SK-N-SH treated with all-trans-retinoic acid at 6 μM for 48 hours (cell line): ENCODE measurements around the gene CDK5RAP2.
A peak's percentile ranks its signal among the peaks of the same experiment; 100 is the strongest.

Experiments used
- ATAC-seq: fragments of 200-7000 bp; cut with Tn5 transposase; 3 replicates; pipeline ENCODE4 v1.9.1; 2020; ENCODE audit warnings: mild to moderate bottlenecking, moderate library complexity
- ARNTL ChIP-seq: fragments of 450-650 bp; formaldehyde crosslinking; IDR thresholded peaks from 2 replicates; pipeline ENCODE4 v1.5.0; 2020; ENCODE audit warnings: low read depth, mild to moderate bottlenecking, moderate library complexity, borderline replicate concordance
- CREB5 ChIP-seq: fragments of 250-450 bp; sonication (Bioruptor Pico); IDR thresholded peaks from 2 replicates; pipeline ENCODE4 v1.5.1; 2020; ENCODE audit warnings: low read depth, mild to moderate bottlenecking, moderate library complexity
- CSDC2 ChIP-seq: fragments of 250-450 bp; sonication (Bioruptor Pico); IDR thresholded peaks from 2 replicates; pipeline ENCODE4 v1.5.0; 2020; ENCODE audit warnings: mild to moderate bottlenecking, moderate library complexity
- CSRNP3 ChIP-seq: fragments of 250-450 bp; sonication (Bioruptor Pico); IDR thresholded peaks from 2 replicates; pipeline ENCODE4 v1.5.1; 2021; ENCODE audit warnings: mild to moderate bottlenecking, moderate library complexity
- ESRRG ChIP-seq: fragments of 250-450 bp; sonication (Bioruptor Pico); IDR thresholded peaks from 2 replicates; pipeline ENCODE4 v1.6.1; 2021; ENCODE audit warnings: mild to moderate bottlenecking
- GLIS3 ChIP-seq: fragments of 250-450 bp; sonication (Bioruptor Pico); IDR thresholded peaks from 2 replicates; pipeline ENCODE4 v1.5.0; 2020; ENCODE audit warnings: mild to moderate bottlenecking, moderate library complexity
- ISL1 ChIP-seq: fragments of 250-450 bp; sonication (Bioruptor Pico); IDR thresholded peaks from 2 replicates; pipeline ENCODE4 v2.1.2; 2022; ENCODE audit warnings: mild to moderate bottlenecking, moderate library complexity
- OSR1 ChIP-seq: fragments of 250-450 bp; sonication (Bioruptor Pico); IDR thresholded peaks from 2 replicates; pipeline ENCODE4 v1.8.0; 2022; ENCODE audit warnings: moderate library complexity, mild to moderate bottlenecking, inconsistent platforms
- POU6F1 ChIP-seq: fragments of 250-450 bp; sonication (Bioruptor Pico); IDR thresholded peaks from 2 replicates; pipeline ENCODE4 v1.8.0; 2021; ENCODE audit warnings: low read depth, mild to moderate bottlenecking, moderate library complexity, borderline replicate concordance
- PPARA ChIP-seq: fragments of 250-450 bp; sonication (Bioruptor Pico); IDR thresholded peaks from 2 replicates; pipeline ENCODE4 v1.5.0; 2020; ENCODE audit warnings: mild to moderate bottlenecking, borderline replicate concordance
- RARB ChIP-seq: fragments of 250-450 bp; sonication (Bioruptor Pico); IDR thresholded peaks from 2 replicates; pipeline ENCODE4 v1.8.0; 2021; ENCODE audit warnings: mild to moderate bottlenecking, moderate library complexity
- SNAI2 ChIP-seq: fragments of 250-450 bp; sonication (Bioruptor Pico); IDR thresholded peaks from 2 replicates; pipeline ENCODE4 v1.5.0; 2020; ENCODE audit warnings: mild to moderate bottlenecking, moderate library complexity
- TCF4 ChIP-seq: fragments of 250-450 bp; sonication (Bioruptor Pico); IDR thresholded peaks from 2 replicates; pipeline ENCODE4 v1.8.0; 2021; ENCODE audit warnings: mild to moderate bottlenecking, moderate library complexity, borderline replicate concordance
- TOX ChIP-seq: fragments of 250-450 bp; sonication (Bioruptor Pico); IDR thresholded peaks from 2 replicates; pipeline ENCODE4 v1.8.0; 2021; ENCODE audit warnings: mild to moderate bottlenecking, moderate library complexity, borderline replicate concordance
- TSHZ2 ChIP-seq: fragments of 250-450 bp; sonication (Bioruptor Pico); IDR thresholded peaks from 2 replicates; pipeline ENCODE4 v1.5.0; 2020; ENCODE audit warnings: mild to moderate bottlenecking, moderate library complexity
- ZC3H10 ChIP-seq: fragments of 250-450 bp; sonication (Bioruptor Pico); IDR thresholded peaks from 2 replicates; pipeline ENCODE4 v1.5.1; 2021; ENCODE audit warnings: mild to moderate bottlenecking, moderate library complexity
- ZFP3 ChIP-seq: fragments of 250-450 bp; sonication (Bioruptor Pico); IDR thresholded peaks from 2 replicates; pipeline ENCODE4 v1.5.0; 2020; ENCODE audit warnings: mild to moderate bottlenecking, moderate library complexity
- ZFP30 ChIP-seq: fragments of 450-650 bp; formaldehyde crosslinking; IDR thresholded peaks from 2 replicates; pipeline ENCODE4 v1.5.0; 2022; ENCODE audit warnings: mild to moderate bottlenecking, moderate library complexity
- ZNF565 ChIP-seq: fragments of 450-650 bp; formaldehyde crosslinking; conservative IDR thresholded peaks from 2 replicates; pipeline ENCODE4 v1.5.0; 2020; ENCODE audit warnings: low read depth, mild to moderate bottlenecking, moderate library complexity
- ZNF70 ChIP-seq: fragments of 450-650 bp; formaldehyde crosslinking; IDR thresholded peaks from 2 replicates; pipeline ENCODE4 v1.5.0; 2020; ENCODE audit warnings: mild to moderate bottlenecking, moderate library complexity
- ZNF8 ChIP-seq: fragments of 450-650 bp; formaldehyde crosslinking; IDR thresholded peaks from 2 replicates; pipeline ENCODE4 v1.5.0; 2020; ENCODE audit warnings: mild to moderate bottlenecking, moderate library complexity
- TF ChIP-seq, protein P1 (sequence below): fragments of 250-450 bp; sonication (Bioruptor Pico); IDR thresholded peaks from 2 replicates; pipeline ENCODE4 v1.8.0; 2020; ENCODE audit warnings: mild to moderate bottlenecking, moderate library complexity, borderline replicate concordance

CDK5RAP2 gene

GRCh38 chr9:120580051-120580896 lies at the start of gene CDK5RAP2:
Gene CDK5RAP2, minus strand, starts transcription at chr9:120580167. Its CDS starts 189 bp downstream, at chr9:120579978.
- TF ChIP-seq SNAI2 (CRISPR knock-in tag), result peak; percentile 85
- peak; percentile 82; the same call in 1 of the 2 replicates for TF ChIP-seq PPARA (CRISPR knock-in tag)
- peak; percentile 51; the same call in 1 of the 2 replicates for TF ChIP-seq ZNF70
- peak; percentile 88; the same call in 1 of the 2 replicates for TF ChIP-seq CSDC2 (CRISPR knock-in tag)
- no peak for TF ChIP-seq CREB5 (CRISPR knock-in tag)
- no peak for TF ChIP-seq TCF4 (CRISPR knock-in tag)
- no peak for TF ChIP-seq OSR1 (CRISPR knock-in tag)
- TF ChIP-seq ZNF565 (CRISPR knock-in tag), result peak; percentile 40; the same call in 1 of the 2 replicates
- peak; percentile 97 for TF ChIP-seq TSHZ2 (CRISPR knock-in tag)
- peak; percentile 25; the same call in 1 of the 2 replicates for TF ChIP-seq ZFP30
- TF ChIP-seq ISL1, result peak; percentile 38; the same call in 1 of the 2 replicates
- TF ChIP-seq GLIS3, result no peak
- no peak for TF ChIP-seq ESRRG
- peak; percentile 29; the same call in 1 of the 2 replicates for TF ChIP-seq ZNF8
- no peak for TF ChIP-seq ZC3H10 (CRISPR knock-in tag)
- no peak for TF ChIP-seq POU6F1 (CRISPR knock-in tag)
- no peak for TF ChIP-seq TOX
- 0 out of 2 replicates have a peak, but pooled peaks have one; percentile 79 for TF ChIP-seq ARNTL (CRISPR knock-in tag)
- TF ChIP-seq, protein P1, sequence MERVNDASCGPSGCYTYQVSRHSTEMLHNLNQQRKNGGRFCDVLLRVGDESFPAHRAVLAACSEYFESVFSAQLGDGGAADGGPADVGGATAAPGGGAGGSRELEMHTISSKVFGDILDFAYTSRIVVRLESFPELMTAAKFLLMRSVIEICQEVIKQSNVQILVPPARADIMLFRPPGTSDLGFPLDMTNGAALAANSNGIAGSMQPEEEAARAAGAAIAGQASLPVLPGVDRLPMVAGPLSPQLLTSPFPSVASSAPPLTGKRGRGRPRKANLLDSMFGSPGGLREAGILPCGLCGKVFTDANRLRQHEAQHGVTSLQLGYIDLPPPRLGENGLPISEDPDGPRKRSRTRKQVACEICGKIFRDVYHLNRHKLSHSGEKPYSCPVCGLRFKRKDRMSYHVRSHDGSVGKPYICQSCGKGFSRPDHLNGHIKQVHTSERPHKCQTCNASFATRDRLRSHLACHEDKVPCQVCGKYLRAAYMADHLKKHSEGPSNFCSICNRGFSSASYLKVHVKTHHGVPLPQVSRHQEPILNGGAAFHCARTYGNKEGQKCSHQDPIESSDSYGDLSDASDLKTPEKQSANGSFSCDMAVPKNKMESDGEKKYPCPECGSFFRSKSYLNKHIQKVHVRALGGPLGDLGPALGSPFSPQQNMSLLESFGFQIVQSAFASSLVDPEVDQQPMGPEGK (CRISPR knock-in tag), result no peak
- peak; percentile 80 for TF ChIP-seq ZFP3 (CRISPR knock-in tag)
- TF ChIP-seq RARB (CRISPR knock-in tag), result no peak
- peak; percentile 98 for ATAC-seq

GRCh38 chr9:120628925-120629497 lies 49.0 kb upstream of the CDK5RAP2 start:
- ATAC-seq, result peak; percentile 40; the same call in 2 of the 3 replicates

GRCh38 chr9:120628207-120628924 lies 48.4 kb upstream of the CDK5RAP2 start:
- ATAC-seq, result no peak
- TF ChIP-seq TCF4 (CRISPR knock-in tag) (no peak), ISL1 (no peak), TSHZ2 (CRISPR knock-in tag) (no peak), TOX (no peak), RARB (CRISPR knock-in tag) (no peak), CSRNP3 (CRISPR knock-in tag) (no peak), CSDC2 (CRISPR knock-in tag) (no peak), CREB5 (CRISPR knock-in tag) (no peak), OSR1 (CRISPR knock-in tag) (no peak), GLIS3 (no peak)
